Thyroid gland (tissue), 4 donors: ENCODE results near the gene MAP2K2.

Experiments used
- CTCF ChIP-seq, 6 experiments: fragments of 200-600 bp in 3 of 6; fragments of 450-650 bp in 3 of 6; sonication (generic) in 3 of 6; IDR thresholded peaks; one replicate each; pipeline ENCODE4 v1.5.1; 2016 to 2019; ENCODE audit warnings: antibody characterized with exemption in 6 of 6, mild to moderate bottlenecking in 2 of 6, inconsistent platforms in 1 of 6, moderate library complexity in 1 of 6
- POLR2A ChIP-seq, 2 donors: fragments of 450-650 bp; IDR thresholded peaks; one replicate each; pipeline ENCODE4 v1.6.1; 2017; ENCODE audit warnings: antibody characterized with exemption in 2 of 2, mild to moderate bottlenecking in 2 of 2, moderate library complexity in 1 of 2

- no peak for TF ChIP-seq CTCF (IDR thresholded peaks at IDR 0.05)
- TF ChIP-seq POLR2A (IDR thresholded peaks at IDR 0.05) = no peak
These were observed 1.4 kb downstream of the MAP2K2 start for GRCh38 chr19:4122480-4122879.
